HL-60 (cell line): ENCODE data around the gene PIK3IP1.

Experiments used
- CTCF ChIP-seq: IDR thresholded peaks from one replicate; pipeline ENCODE4 v1.5.1; 2011; ENCODE audit warnings: low read length, control low read depth, inconsistent platforms; ENCODE audit not compliant: insufficient read depth
- POLR2AphosphoS5 ChIP-seq: IDR thresholded peaks from 2 replicates; pipeline ENCODE4 v1.6.1; 2012; ENCODE audit warnings: low read depth
- REST ChIP-seq: IDR thresholded peaks from 2 replicates; pipeline ENCODE4 v1.6.1; 2012; ENCODE audit warnings: low read depth; ENCODE audit not compliant: insufficient replicate concordance

DNA sequence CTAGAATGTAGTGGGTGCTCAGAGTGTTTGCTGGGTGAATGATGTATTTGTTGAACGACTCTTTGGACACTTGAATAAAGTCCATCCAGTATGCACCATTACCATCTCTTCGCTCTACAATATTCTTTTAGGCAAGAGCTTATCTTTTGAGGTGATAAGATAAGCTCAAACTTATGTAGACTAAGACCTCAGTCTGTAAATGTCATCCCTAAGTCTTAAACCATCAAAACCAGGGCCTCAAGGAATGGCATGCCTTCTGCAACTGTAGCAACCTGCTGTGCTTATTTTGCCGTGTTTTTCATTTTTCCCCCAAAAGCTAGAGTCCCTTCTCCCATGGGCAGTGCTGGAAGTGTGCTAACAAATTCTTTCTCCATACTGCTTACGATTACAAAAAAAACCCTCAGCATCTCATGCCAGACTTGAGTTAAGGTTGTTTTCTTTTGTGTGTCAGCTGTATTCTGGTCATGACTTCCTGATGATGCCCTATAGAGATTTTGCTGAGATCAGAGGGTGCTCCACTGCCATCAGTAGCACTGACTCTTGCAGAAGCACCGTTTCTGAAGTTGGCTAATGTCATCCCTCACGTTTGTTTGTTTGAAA, 52.4 kb downstream of the PIK3IP1 start:
- TF ChIP-seq CTCF, result no peak
- no peak for TF ChIP-seq REST
- TF ChIP-seq POLR2AphosphoS5, result no peak
